Thoracic aorta (tissue), 2 donors: ENCODE results near the gene CUEDC2. TPM values are rescaled to one million over a fixed set of nuclear protein-coding genes. Genes with fewer than 3 reads are reported as not detected.

ENCODE experiments used
- ATAC-seq: fragments of 150-250 bp; one replicate; pipeline ENCODE4 v1.8.0; 2017; ENCODE audit warnings: low read depth; ENCODE audit not compliant: insufficient number of reproducible peaks, low FRiP score
- DNase-seq: peaks from one replicate; pipeline ENCODE4 v3.0.0-alpha.2; 2020; ENCODE audit warnings: low spot score
- H3K27ac ChIP-seq, 2 donors: fragments of 200-600 bp; sonication (generic); 1 replicate in 1 of 2; 2 replicates in 1 of 2; pipeline ENCODE4 v1.5.1; 2016; ENCODE audit warnings: mild to moderate bottlenecking in 2 of 2, moderate library complexity in 2 of 2
- H3K27me3 ChIP-seq: fragments of 200-600 bp; sonication (generic); replicated peaks from 2 replicates; pipeline ENCODE4 v1.6.0; 2016; ENCODE audit warnings: mild to moderate bottlenecking; ENCODE audit not compliant: insufficient read depth
- H3K36me3 ChIP-seq: fragments of 200-600 bp; sonication (generic); one replicate; pipeline ENCODE4 v1.5.1; 2016
- H3K4me1 ChIP-seq, 2 donors: fragments of 200-600 bp; sonication (generic); 1 replicate in 1 of 2; 2 replicates in 1 of 2; pipeline versions ENCODE4 v1.5.1 to v1.6.0; 2016; ENCODE audit warnings: low read depth in 2 of 2, mild to moderate bottlenecking in 1 of 2; ENCODE audit not compliant: control insufficient read depth in 1 of 2
- H3K4me3 ChIP-seq: fragments of 200-600 bp; sonication (generic); 2 replicates; pipeline ENCODE4 v1.5.1; 2016; ENCODE audit warnings: mild to moderate bottlenecking
- H3K9me3 ChIP-seq: fragments of 200-600 bp; sonication (generic); 2 replicates; pipeline ENCODE4 v1.5.1; 2016
- total RNA-seq, 2 donors: library from RNA; depleted of rRNA; stranded (reverse); fragments of >200 nt; gene quantifications; one replicate each; pipeline versions ENCODE4 v1.1.0 to v1.2.3, GENCODE V29; 2016
- TF ChIP-seq, protein P1 (sequence below): fragments of 200-600 bp; sonication (generic); IDR thresholded peaks from one replicate; pipeline ENCODE4 v1.5.1; 2019; ENCODE audit warnings: antibody characterized with exemption

The CUEDC2 gene
- total RNA-seq, 2 donors from 2014 or later = 40.8 to 53.2 TPM

DNA sequence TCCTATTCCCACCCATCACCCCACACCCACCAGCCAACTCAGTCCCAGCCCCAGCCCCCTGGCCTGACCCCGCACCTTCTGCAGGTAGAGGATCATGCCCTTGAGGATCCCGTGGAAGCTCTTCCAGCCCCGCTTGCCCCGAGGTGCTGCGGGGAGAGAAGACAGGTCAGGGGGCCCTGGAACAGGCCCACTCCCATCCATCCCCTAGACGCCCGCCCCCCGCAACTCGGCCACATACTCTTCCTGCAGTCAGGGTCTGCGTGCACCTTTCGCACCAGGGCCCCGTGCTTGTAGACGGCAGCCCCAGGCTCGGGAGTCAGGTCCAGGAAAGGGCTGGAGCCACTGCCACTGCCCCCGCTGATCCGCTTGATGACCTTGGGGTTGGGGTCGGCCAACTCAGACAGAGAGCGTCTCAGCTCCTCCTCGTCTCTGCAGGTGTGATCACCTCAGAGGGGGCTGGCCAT lies 27.2 kb downstream of the CUEDC2 start:
- Histone ChIP-seq H3K4me3 (no peak overlapping the region), H3K36me3 (peaks cover 12% of the 10 kb centered on the region), H3K27ac (no peak overlapping the region), H3K9me3 (no peaks in the 10 kb centered on the region), H3K27me3 (peaks cover 2% of the 10 kb centered on the region), H3K4me1 (peaks cover 0 to 5% of the 10 kb centered on the region in 2 donors)
- TF ChIP-seq, protein P1, sequence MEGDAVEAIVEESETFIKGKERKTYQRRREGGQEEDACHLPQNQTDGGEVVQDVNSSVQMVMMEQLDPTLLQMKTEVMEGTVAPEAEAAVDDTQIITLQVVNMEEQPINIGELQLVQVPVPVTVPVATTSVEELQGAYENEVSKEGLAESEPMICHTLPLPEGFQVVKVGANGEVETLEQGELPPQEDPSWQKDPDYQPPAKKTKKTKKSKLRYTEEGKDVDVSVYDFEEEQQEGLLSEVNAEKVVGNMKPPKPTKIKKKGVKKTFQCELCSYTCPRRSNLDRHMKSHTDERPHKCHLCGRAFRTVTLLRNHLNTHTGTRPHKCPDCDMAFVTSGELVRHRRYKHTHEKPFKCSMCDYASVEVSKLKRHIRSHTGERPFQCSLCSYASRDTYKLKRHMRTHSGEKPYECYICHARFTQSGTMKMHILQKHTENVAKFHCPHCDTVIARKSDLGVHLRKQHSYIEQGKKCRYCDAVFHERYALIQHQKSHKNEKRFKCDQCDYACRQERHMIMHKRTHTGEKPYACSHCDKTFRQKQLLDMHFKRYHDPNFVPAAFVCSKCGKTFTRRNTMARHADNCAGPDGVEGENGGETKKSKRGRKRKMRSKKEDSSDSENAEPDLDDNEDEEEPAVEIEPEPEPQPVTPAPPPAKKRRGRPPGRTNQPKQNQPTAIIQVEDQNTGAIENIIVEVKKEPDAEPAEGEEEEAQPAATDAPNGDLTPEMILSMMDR = no peak
- ATAC-seq = no peak
- DNase-seq = no peak

DNA sequence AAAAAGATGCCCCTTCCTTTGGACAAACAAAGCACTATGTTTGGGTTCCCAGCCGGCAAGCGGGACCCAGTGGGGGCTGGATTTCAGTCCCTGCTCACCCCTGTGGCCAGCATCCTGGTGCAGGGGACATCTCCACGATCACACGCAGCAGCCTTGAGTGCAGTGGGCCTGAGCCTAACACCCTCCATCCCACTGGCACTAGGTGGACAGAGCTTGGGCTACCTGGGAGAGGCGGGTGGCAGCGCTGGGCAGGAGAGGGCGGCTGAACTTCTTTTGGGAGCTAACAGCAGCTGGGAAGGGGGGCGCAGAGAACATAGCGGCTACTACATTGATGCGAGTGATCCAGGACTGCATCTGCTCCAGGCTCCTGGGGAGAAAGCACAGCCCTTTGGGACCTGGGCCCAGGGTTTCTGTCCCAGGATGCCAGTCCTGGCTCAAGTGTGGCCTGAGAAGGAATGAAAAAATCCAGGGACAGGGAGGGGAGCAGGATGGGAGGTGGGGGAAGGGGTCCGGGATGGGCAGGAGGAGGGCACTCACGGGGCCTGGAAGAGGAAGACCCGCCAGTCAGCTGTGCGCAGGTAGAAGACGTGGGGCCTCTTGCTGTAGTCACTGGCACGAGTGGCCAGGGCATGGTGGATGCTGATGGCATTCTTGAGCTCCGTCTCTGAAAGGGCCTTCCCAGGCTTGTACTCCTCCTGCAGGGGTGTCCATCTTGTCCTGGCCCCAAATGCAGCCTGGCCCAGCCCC lies 27.8 kb downstream of the CUEDC2 start:
- Histone ChIP-seq H3K36me3 (peaks cover 12% of the 10 kb centered on the region), H3K4me3 (no peak overlapping the region), H3K27me3 (no peaks in the 10 kb centered on the region), H3K9me3 (no peaks in the 10 kb centered on the region), H3K27ac (no peak overlapping the region), H3K4me1 (peaks cover 3 to 11% of the 10 kb centered on the region in 2 donors)
- ATAC-seq (no peak), DNase-seq (no peak)
- TF ChIP-seq, protein P1 = no peak

DNA sequence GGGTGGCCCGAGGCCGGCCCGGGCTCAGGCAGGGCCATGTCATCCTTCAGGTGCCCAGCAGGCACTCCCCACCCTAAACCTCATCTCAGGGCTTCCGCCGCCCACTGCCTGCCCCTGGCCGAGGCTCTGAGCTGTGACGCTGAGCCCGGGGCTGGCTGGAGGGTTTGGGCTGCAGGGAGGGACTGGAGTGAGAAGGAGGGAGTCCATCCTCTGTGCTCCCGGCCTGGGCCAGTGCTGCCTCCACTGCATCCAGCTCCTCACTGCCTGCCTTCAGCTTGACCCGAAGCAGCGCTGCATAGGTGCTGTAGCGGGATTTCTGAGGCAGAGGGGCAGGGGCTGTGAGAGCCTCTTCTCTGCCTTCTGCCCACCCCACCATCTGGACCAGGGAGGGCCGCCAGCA lies 29.3 kb downstream of the CUEDC2 start:
- ATAC-seq (no peak), DNase-seq (no peak)
- Histone ChIP-seq H3K36me3 (peaks cover 12% of the 10 kb centered on the region), H3K4me1 (peaks cover 3 to 13% of the 10 kb centered on the region in 2 donors), H3K27me3 (no peaks in the 10 kb centered on the region), H3K4me3 (no peak overlapping the region), H3K27ac (no peak overlapping the region), H3K9me3 (no peaks in the 10 kb centered on the region)
- TF ChIP-seq, protein P1 = no peak

DNA sequence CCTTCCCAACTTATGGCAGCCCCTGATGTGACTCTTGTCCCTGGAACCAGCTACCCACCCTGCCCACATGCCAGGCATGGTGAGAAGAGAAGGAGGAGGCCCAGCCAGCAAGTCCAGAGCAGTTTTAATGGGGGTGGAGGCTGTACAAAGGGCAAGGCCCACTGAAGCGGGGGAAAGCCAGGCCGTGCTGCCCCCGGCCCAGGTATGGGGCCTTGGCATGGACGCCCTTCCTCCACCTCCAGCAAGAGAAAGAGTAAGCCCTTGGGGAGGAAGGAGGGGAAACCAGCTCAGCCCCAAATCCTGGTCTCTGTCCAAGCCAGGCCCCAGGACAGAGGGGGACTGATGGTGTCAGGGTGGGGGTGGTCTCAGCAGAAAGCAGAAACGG lies 29.9 kb downstream of the CUEDC2 start:
- H3K9me3 ChIP-seq = no peaks in the 10 kb centered on the region
- DNase-seq (no peak), ATAC-seq (no peak)
- TF ChIP-seq, protein P1 = no peak
- no peaks in the 10 kb centered on the region for H3K27me3 ChIP-seq
- no peak overlapping the region for H3K4me3 ChIP-seq
- no peak overlapping the region for H3K27ac ChIP-seq
- H3K36me3 ChIP-seq = peaks cover 12% of the 10 kb centered on the region
- peaks cover 3 to 13% of the 10 kb centered on the region in 2 donors for H3K4me1 ChIP-seq

DNA sequence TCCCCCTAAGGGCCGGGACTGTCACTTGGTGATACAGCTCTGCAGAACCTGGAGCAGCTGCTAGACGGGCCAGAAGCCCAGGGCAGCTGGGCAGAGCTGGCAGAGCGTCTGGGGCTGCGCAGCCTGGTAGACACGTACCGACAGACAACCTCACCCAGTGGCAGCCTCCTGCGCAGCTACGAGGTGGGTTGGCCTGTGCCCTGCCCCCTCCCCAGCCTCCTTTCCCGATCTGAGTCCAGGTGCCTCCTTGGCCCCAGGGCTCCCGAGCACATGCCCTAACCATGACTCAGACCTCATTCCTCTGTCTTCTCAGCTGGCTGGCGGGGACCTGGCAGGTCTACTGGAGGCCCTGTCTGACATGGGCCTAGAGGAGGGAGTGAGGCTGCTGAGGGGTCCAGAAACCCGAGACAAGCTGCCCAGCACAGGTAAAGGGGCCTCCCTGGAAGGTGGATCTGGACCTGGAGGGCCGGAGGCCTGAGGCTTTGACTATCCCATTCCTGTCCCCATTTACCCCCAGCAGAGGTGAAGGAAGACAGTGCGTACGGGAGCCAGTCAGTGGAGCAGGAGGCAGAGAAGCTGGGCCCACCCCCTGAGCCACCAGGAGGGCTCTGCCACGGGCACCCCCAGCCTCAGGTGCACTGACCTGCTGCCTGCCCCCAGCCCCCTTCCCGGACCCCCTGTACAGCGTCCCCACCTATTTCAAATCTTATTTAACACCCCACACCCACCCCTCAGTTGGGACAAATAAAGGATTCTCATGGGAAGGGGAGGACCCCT lies 30.5 kb downstream of the CUEDC2 start:
- H3K36me3 ChIP-seq = peaks cover 12% of the 10 kb centered on the region
- ATAC-seq (no peak), DNase-seq (no peak)
- H3K4me3 ChIP-seq = no peak overlapping the region
- no peaks in the 10 kb centered on the region for H3K27me3 ChIP-seq
- no peak overlapping the region for H3K27ac ChIP-seq
- peaks cover 3 to 15% of the 10 kb centered on the region in 2 donors for H3K4me1 ChIP-seq
- no peaks in the 10 kb centered on the region for H3K9me3 ChIP-seq
- TF ChIP-seq, protein P1 = no peak
